SK-N-MC (cell line): ENCODE results near the gene MED13L.

Experiments
- DNase-seq: peaks from one replicate; pipeline ENCODE4 v3.0.0-alpha.2; 2011; ENCODE audit warnings: low read depth, low spot score
- H3K27ac ChIP-seq: fragments of 200-600 bp; sonication (generic); 2 replicates; pipeline ENCODE4 v1.5.1; 2016; ENCODE audit warnings: mixed run types
- H3K36me3 ChIP-seq: fragments of 200-600 bp; sonication (generic); 2 replicates; pipeline ENCODE4 v1.6.1; 2017; ENCODE audit warnings: antibody characterized with exemption, low read length, mixed read lengths; ENCODE audit not compliant: insufficient read depth
- H3K4me3 ChIP-seq: fragments of 200-600 bp; sonication (generic); 2 replicates; pipeline ENCODE4 v1.5.1; 2016
- H3K9ac ChIP-seq: fragments of 200-600 bp; sonication (generic); 2 replicates; pipeline ENCODE4 v1.8.0; 2017; ENCODE audit warnings: mixed run types, mixed read lengths; ENCODE audit not compliant: insufficient read length
- H3K9me3 ChIP-seq: fragments of 200-600 bp; sonication (generic); 2 replicates; pipeline ENCODE4 v1.6.1; 2017; ENCODE audit warnings: low read depth, mild to moderate bottlenecking, antibody characterized with exemption, low read length, moderate library complexity, mixed read lengths
- EZH2 ChIP-seq: fragments of 200-600 bp; sonication (generic); IDR thresholded peaks from one replicate; pipeline ENCODE4 v1.6.1; 2017; ENCODE audit warnings: antibody characterized with exemption
- FOXP2 ChIP-seq: optimal IDR thresholded peaks from 2 replicates; pipeline ENCODE3; 2011; ENCODE audit warnings: mild to moderate bottlenecking, moderate library complexity; ENCODE audit not compliant: insufficient read depth; ENCODE audit errors: extremely low read length, control extremely low read depth
- POLR2AphosphoS5 ChIP-seq: IDR thresholded peaks from 2 replicates; pipeline ENCODE4 v1.6.1; 2012; ENCODE audit warnings: mild to moderate bottlenecking, low read depth, low read length, borderline replicate concordance

MED13L gene

GRCh38 chr12:116308647-116309046 is 31.2 kb upstream of the MED13L start:
- Histone ChIP-seq H3K9ac (no peak overlapping the region), H3K27ac (no peak overlapping the region), H3K36me3 (no peaks in the 10 kb centered on the region), H3K9me3 (peaks cover 3% of the 10 kb centered on the region; the same call in 1 of the 2 replicates), H3K4me3 (no peak overlapping the region)
- TF ChIP-seq POLR2AphosphoS5 (no peak), FOXP2 (no peak), EZH2 (no peak)
- no peak for DNase-seq

- H3K9ac ChIP-seq, result no peak overlapping the region
- no peak for DNase-seq
- no peaks in the 10 kb centered on the region for H3K36me3 ChIP-seq
- no peak overlapping the region for H3K4me3 ChIP-seq
- peaks cover 3% of the 10 kb centered on the region; the same call in 1 of the 2 replicates for H3K9me3 ChIP-seq
- no peak overlapping the region for H3K27ac ChIP-seq
- no peak for TF ChIP-seq FOXP2
- no peak for TF ChIP-seq EZH2
- TF ChIP-seq POLR2AphosphoS5, result no peak
Observed at GRCh38 chr12:116306968-116307367, 29.5 kb upstream of the MED13L start.

GRCh38 chr12:116306506-116306905 is 29.0 kb upstream of the MED13L start:
- peaks cover 3% of the 10 kb centered on the region; the same call in 1 of the 2 replicates for H3K9me3 ChIP-seq
- H3K36me3 ChIP-seq, result no peaks in the 10 kb centered on the region
- no peak for DNase-seq
- H3K9ac ChIP-seq, result no peak overlapping the region
- no peak for TF ChIP-seq FOXP2
- no peak for TF ChIP-seq EZH2
- no peak for TF ChIP-seq POLR2AphosphoS5
- H3K4me3 ChIP-seq, result no peak overlapping the region
- H3K27ac ChIP-seq, result no peak overlapping the region

- H3K9me3 ChIP-seq, result peaks cover 3% of the 10 kb centered on the region; the same call in 1 of the 2 replicates
- H3K4me3 ChIP-seq, result no peak overlapping the region
- H3K36me3 ChIP-seq, result no peaks in the 10 kb centered on the region
- H3K27ac ChIP-seq, result no peak overlapping the region
- no peak for TF ChIP-seq EZH2
- no peak for TF ChIP-seq FOXP2
- no peak for TF ChIP-seq POLR2AphosphoS5
- no peak overlapping the region for H3K9ac ChIP-seq
- DNase-seq, result no peak
Observed at GRCh38 chr12:116304621-116305020, 27.1 kb upstream of the MED13L start.

GRCh38 chr12:116303929-116304328 is 26.4 kb upstream of the MED13L start:
- no peaks in the 10 kb centered on the region for H3K9me3 ChIP-seq
- H3K27ac ChIP-seq, result no peak overlapping the region
- no peaks in the 10 kb centered on the region for H3K36me3 ChIP-seq
- no peak overlapping the region for H3K4me3 ChIP-seq
- TF ChIP-seq FOXP2 (no peak), POLR2AphosphoS5 (no peak), EZH2 (no peak)
- no peak overlapping the region for H3K9ac ChIP-seq
- no peak for DNase-seq

- Histone ChIP-seq H3K36me3 (no peaks in the 10 kb centered on the region), H3K4me3 (no peak overlapping the region)
Observed at GRCh38 chr12:116303066-116303465, 25.6 kb upstream of the MED13L start.

GRCh38 chr12:116302166-116303058 is 24.9 kb upstream of the MED13L start:
- Histone ChIP-seq H3K4me3 (no peak overlapping the region), H3K36me3 (no peaks in the 10 kb centered on the region), H3K27ac (no peak overlapping the region)

More at GRCh38 chr12:116303066-116303465, 25.6 kb upstream of the MED13L start:
- no peak for DNase-seq
- no peak for TF ChIP-seq EZH2
- TF ChIP-seq FOXP2, result no peak
- no peak for TF ChIP-seq POLR2AphosphoS5
- H3K9ac ChIP-seq, result no peak overlapping the region
- no peak overlapping the region for H3K27ac ChIP-seq
- H3K9me3 ChIP-seq, result no peaks in the 10 kb centered on the region

GRCh38 chr12:116301621-116302020 is 24.1 kb upstream of the MED13L start:
- no peak overlapping the region for H3K9ac ChIP-seq
- TF ChIP-seq FOXP2 (no peak), EZH2 (no peak), POLR2AphosphoS5 (no peak)
- DNase-seq, result no peak
- no peak overlapping the region for H3K27ac ChIP-seq
- H3K4me3 ChIP-seq, result no peak overlapping the region
- no peaks in the 10 kb centered on the region for H3K9me3 ChIP-seq
- no peaks in the 10 kb centered on the region for H3K36me3 ChIP-seq

More at GRCh38 chr12:116302166-116303058, 24.9 kb upstream of the MED13L start:
- Histone ChIP-seq H3K9me3 (no peaks in the 10 kb centered on the region), H3K9ac (no peak overlapping the region)
- no peak for DNase-seq
- TF ChIP-seq EZH2 (no peak), FOXP2 (no peak), POLR2AphosphoS5 (no peak)
